Measurements from ENCODE around the gene SAMD15.
"Not testable (repeated sequence)": the region's sequence is repeated elsewhere in the genome, so short reads cannot be mapped to it uniquely, and the experiment has no call there.

Gene SAMD15

GRCh38 chr14:77375973-77376770 is 1.0 kb upstream of the SAMD15 start:
- DNase-seq: peak in 1 of 2 experiments; percentile 46

- no peak for DNase-seq
Measured at GRCh38 chr14:77377502-77377844, 294 bp downstream of the SAMD15 start.

- DNase-seq: no peak
Measured at GRCh38 chr14:77378701-77379100, 1.5 kb downstream of the SAMD15 start.

GRCh38 chr14:77390188-77390587 is 13.0 kb downstream of the SAMD15 start:
- no peak for DNase-seq

- DNase-seq: no peak
Measured at GRCh38 chr14:77400216-77400615, 23.0 kb downstream of the SAMD15 start.

- no peak for DNase-seq
Measured at GRCh38 chr14:77403768-77404167, 26.6 kb downstream of the SAMD15 start.

GRCh38 chr14:77406086-77406485 is 28.9 kb downstream of the SAMD15 start:
- no peak for DNase-seq

- no peak for DNase-seq
Measured at GRCh38 chr14:77406718-77407117, 29.5 kb downstream of the SAMD15 start.

GRCh38 chr14:77407158-77407557 is 30.0 kb downstream of the SAMD15 start:
- no peak for DNase-seq

GRCh38 chr14:77409131-77409533 is 32.0 kb downstream of the SAMD15 start:
- peak; percentile 36 to 53 for DNase-seq

- DNase-seq: not testable (repeated sequence)
Measured at GRCh38 chr14:77415403-77416030, 38.3 kb downstream of the SAMD15 start.

- peak in 1 of 2 experiments; percentile 15 for DNase-seq
Measured at GRCh38 chr14:77416098-77416497, 38.9 kb downstream of the SAMD15 start.

- DNase-seq: no peak
Measured at GRCh38 chr14:77416836-77417235, 39.7 kb downstream of the SAMD15 start.

GRCh38 chr14:77421201-77421600 is 44.0 kb downstream of the SAMD15 start:
- no peak for DNase-seq

GRCh38 chr14:77423423-77423822 is 46.2 kb downstream of the SAMD15 start, which contains the start of gene NOXRED1:
TSS of gene NOXRED1 (minus strand) at chr14:77423523. CDS start at chr14:77422889, 634 bp downstream.
- no peak for DNase-seq

- DNase-seq: no peak
Measured at GRCh38 chr14:77424862-77425261, 47.7 kb downstream of the SAMD15 start.

GRCh38 chr14:77426396-77426795 is 49.2 kb downstream of the SAMD15 start:
- DNase-seq: no peak

GRCh38 chr14:77436042-77436441 is 58.9 kb downstream of the SAMD15 start:
- DNase-seq: no peak

- no peak for DNase-seq
Measured at GRCh38 chr14:77438596-77438995, 61.4 kb downstream of the SAMD15 start.

- no peak for DNase-seq
Measured at GRCh38 chr14:77439861-77440260, 62.7 kb downstream of the SAMD15 start.
